COR-L47 (cell line): ENCODE measurements around the gene MROH9.

Experiments
- DNase-seq: peaks from one replicate; lab custom pipeline; 2025; lab: John Stamatoyannopoulos, UW

MROH9 gene

GRCh38 chr1:171081763-171082201, 146.4 kb downstream of the MROH9 start:
- no peak for DNase-seq

DNA sequence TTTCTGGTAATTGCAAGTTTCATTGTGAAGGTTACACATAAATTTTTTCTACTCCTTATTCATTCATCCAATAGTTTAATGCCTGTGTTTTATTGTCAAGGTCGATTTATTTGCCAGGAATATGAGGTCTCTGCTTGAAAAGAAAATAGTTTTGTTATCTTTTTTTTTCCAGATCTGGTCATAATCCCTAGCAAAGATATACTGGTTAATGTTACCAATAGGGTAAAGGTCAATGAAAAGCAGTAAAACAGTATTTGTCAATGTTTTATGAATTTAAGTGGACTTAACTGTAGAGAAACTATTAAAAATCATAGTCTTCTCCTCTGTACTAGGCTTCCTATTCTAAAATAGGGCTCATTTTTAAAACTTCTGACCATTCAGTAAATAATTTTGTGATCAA, 147.3 kb downstream of the MROH9 start:
- no peak for DNase-seq

GRCh38 chr1:171083222-171083621, 147.9 kb downstream of the MROH9 start:
- no peak for DNase-seq

GRCh38 chr1:171084091-171084490, 148.8 kb downstream of the MROH9 start:
- no peak for DNase-seq

DNA sequence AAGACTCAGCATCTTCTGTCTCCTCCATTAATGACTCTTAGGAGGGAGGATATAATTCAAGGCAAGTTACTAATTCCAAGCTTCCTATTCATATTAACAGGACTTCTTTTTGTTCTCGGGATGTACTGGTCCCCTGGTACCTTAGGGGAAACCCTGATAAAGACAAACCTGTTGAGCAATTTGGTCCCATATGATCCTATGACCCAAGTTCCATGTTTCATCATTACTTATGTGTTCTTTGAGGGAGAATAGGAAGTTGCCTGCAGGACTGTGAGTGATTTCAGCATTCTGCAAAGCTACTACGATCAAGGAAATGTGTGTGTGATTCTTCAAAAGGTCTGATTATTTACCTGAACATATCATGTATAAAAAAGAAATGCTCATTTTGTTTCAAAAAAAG, 149.5 kb downstream of the MROH9 start:
- no peak for DNase-seq

DNA sequence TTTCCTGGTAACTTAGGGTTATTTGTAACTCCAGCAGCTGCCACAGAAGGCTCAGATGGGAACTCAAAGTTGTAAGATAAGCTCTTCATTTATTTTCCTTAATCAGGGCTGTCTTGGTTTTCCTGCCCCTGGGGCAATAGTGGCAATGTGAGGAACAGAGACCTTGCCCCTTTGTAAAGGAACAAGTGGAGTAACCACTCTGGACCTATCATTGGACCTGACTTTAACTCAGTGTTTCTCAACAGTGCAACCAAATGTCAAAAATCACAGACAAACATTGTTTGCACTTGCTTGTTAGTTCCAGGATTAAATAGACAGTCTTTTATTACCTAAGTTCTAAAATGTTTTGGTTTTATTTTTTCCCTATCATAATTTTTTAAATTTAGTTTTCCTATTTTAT, 152.6 kb downstream of the MROH9 start:
- DNase-seq: no peak

DNA sequence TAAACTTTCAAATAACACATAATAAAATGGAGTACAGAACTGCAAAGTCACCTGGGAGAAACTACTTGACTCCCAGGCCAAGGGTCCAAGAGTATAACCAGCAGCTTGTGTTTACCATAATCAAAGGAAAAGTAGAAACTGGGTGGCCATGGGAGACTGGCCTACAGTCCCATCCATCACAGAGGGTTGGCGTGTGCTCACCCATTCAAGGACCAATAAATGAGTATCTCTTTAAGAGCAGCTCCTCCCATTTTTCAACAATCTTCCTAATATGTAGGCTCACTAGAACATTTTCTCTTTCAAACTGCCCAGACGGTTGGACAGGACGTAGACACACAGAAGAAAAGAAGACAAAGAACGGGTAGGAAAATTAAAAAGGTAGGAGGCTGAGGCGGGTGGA, 155.3 kb downstream of the MROH9 start, which contains the start of gene FMO3:
TSS of gene FMO3 (plus strand) at position 302 of the 400 bp plus-strand sequence. CDS start 1,754 bp downstream, outside the sequence.
- DNase-seq: no peak

GRCh38 chr1:171103862-171104261, 168.5 kb downstream of the MROH9 start:
- DNase-seq: no peak

DNA sequence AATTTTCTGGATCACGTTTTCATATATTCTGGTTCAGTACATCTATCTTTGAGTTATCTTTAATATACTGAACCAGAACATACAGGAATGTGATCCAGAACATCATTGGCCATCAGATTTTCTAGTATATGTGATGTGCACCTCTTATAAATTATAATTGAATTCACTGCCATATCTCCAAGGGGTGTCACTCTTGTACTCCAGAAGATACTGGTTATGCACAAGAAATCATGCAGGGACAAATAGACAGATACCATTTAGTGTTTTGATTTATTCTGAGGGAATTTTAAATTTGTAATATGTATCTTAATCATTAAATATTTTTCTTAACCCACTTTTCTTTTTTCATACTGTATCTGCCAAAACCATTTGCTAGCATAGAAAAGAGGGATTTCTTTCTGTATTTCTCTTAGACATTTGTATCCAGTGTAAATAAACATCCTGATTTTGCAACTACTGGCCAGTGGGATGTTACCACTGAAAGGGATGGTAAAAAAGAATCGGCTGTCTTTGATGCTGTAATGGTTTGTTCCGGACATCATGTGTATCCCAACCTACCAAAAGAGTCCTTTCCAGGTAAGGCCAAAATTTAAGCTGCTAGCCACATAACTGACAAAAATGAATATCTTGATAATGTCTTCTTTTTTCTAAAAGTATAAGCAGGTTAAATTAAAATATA, 172.1 kb downstream of the MROH9 start:
- no peak for DNase-seq

GRCh38 chr1:171107969-171108368, 172.6 kb downstream of the MROH9 start:
- no peak for DNase-seq

DNA sequence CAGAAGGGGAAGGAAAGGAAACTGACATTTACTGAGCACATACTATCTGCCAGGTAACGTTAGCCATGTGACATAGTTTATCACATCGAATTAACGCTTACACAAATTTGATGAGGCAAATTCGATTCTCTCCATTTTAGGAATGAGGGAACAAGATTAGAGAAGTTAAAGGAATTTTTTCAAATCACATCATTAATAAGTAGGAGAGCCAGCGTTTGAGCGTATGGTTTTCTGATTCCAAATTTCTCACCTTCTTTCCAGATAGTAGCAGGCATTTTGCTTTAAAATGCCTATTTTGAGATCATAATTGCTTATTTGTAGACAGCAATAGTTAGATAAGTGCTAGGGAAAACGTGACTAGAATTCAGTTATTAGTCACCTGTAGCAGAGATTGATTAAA, 174.6 kb downstream of the MROH9 start:
- DNase-seq: no peak

DNA sequence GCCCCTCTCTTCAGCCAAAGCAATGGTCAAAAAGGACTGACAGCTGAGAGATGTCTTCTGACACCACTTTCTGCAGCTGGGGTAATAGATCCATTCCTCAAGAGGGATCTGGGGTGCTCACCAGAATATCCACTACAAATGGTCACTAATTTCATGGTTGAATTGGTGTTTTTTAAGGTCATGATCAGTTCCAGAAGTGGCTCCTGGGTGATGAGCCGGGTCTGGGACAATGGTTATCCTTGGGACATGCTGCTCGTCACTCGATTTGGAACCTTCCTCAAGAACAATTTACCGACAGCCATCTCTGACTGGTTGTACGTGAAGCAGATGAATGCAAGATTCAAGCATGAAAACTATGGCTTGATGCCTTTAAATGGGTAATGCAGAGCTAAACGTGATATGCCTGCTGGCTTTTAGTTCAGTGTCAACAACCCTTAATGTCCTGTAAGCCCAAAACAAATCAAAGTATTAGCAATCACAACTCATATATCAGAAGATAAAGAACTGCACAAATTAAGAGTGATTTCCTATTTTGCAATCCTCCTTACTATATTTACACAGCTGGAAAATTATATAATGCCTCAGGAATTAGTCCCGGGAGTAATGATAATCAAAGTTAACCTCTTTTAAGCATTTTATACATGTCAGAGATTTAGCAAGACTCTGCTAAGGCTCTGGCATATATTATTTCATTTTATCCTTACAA, 175.4 kb downstream of the MROH9 start:
- DNase-seq: no peak

GRCh38 chr1:171112119-171112518, 176.8 kb downstream of the MROH9 start:
- DNase-seq: no peak

GRCh38 chr1:171113382-171113781, 178.0 kb downstream of the MROH9 start:
- DNase-seq: no peak
